HCT116 (cell line): ENCODE data around the gene ARL5A.

Experiments used
- ATF3 ChIP-seq: IDR thresholded peaks from 2 replicates; pipeline ENCODE4 v1.6.1; 2012
- EZH2phosphoT487 ChIP-seq: fragments of 200-600 bp; IDR thresholded peaks from 2 replicates; pipeline ENCODE4 v1.6.1; 2018; ENCODE audit warnings: antibody characterized with exemption, borderline replicate concordance
- JUND ChIP-seq: IDR thresholded peaks from 2 replicates; pipeline ENCODE4 v1.6.1; 2012
- MAX ChIP-seq: IDR thresholded peaks from 2 replicates; pipeline ENCODE4 v1.6.1; 2012
- POLR2A ChIP-seq: IDR thresholded peaks from 2 replicates; pipeline ENCODE4 v1.7.0; 2011; ENCODE audit warnings: borderline replicate concordance; ENCODE audit not compliant: insufficient read depth, insufficient read length; ENCODE audit errors: extremely low read depth
- SP1 ChIP-seq: IDR thresholded peaks from 2 replicates; pipeline ENCODE4 v1.6.1; 2012; ENCODE audit warnings: low read depth
- TCF7L2 ChIP-seq: IDR thresholded peaks from 2 replicates; pipeline ENCODE4 v1.7.0; 2011; ENCODE audit warnings: borderline replicate concordance, inconsistent platforms; ENCODE audit not compliant: insufficient read depth, insufficient read length; ENCODE audit errors: extremely low read depth
- ZNF274 ChIP-seq: fragments of 200-500 bp; sonication (Bioruptor generic); IDR thresholded peaks from 2 replicates; pipeline ENCODE4 v1.6.1; 2014; ENCODE audit warnings: mild to moderate bottlenecking, low read depth, low read length, inconsistent platforms
- TF ChIP-seq, protein P1 (sequence below), 3 experiments: fragments of 200-600 bp in 1 of 3; sonication (generic) in 1 of 3; IDR thresholded peaks in 2 of 3; conservative IDR thresholded peaks in 1 of 3; 2 replicates each; pipeline ENCODE4 v1.5.1; 2012 to 2017; ENCODE audit warnings: low read depth in 2 of 3, low read length in 2 of 3, antibody characterized with exemption in 1 of 3, borderline replicate concordance in 1 of 3, control low read depth in 1 of 3, mild to moderate bottlenecking in 1 of 3, mixed read lengths in 1 of 3, mixed run types in 1 of 3, moderate library complexity in 1 of 3; ENCODE audit not compliant: insufficient read depth in 1 of 3
- TF ChIP-seq, protein P2 (sequence below): IDR thresholded peaks from 2 replicates; pipeline ENCODE4 v1.6.1; 2011; ENCODE audit warnings: mild to moderate bottlenecking, low read length, moderate library complexity; ENCODE audit not compliant: insufficient replicate concordance; ENCODE audit errors: extremely low read depth

GRCh38 chr2:151803811-151804210 is 24.4 kb downstream of the ARL5A start:
- TF ChIP-seq TCF7L2 (no peak), ZNF274 (no peak), ATF3 (no peak), EZH2phosphoT487 (no peak), SP1 (no peak), POLR2A (no peak), MAX (no peak), JUND (no peak)
- TF ChIP-seq, protein P1, sequence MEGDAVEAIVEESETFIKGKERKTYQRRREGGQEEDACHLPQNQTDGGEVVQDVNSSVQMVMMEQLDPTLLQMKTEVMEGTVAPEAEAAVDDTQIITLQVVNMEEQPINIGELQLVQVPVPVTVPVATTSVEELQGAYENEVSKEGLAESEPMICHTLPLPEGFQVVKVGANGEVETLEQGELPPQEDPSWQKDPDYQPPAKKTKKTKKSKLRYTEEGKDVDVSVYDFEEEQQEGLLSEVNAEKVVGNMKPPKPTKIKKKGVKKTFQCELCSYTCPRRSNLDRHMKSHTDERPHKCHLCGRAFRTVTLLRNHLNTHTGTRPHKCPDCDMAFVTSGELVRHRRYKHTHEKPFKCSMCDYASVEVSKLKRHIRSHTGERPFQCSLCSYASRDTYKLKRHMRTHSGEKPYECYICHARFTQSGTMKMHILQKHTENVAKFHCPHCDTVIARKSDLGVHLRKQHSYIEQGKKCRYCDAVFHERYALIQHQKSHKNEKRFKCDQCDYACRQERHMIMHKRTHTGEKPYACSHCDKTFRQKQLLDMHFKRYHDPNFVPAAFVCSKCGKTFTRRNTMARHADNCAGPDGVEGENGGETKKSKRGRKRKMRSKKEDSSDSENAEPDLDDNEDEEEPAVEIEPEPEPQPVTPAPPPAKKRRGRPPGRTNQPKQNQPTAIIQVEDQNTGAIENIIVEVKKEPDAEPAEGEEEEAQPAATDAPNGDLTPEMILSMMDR (IDR thresholded peaks at IDR 0.05 in 2 of 3, conservative IDR thresholded peaks at IDR 0.05 in 1 of 3; ENCODE audit: borderline replicate concordance in 1 of 3, insufficient read depth in 1 of 3, low read depth in 2 of 3, low read length in 2 of 3), result no peak
- TF ChIP-seq, protein P2, sequence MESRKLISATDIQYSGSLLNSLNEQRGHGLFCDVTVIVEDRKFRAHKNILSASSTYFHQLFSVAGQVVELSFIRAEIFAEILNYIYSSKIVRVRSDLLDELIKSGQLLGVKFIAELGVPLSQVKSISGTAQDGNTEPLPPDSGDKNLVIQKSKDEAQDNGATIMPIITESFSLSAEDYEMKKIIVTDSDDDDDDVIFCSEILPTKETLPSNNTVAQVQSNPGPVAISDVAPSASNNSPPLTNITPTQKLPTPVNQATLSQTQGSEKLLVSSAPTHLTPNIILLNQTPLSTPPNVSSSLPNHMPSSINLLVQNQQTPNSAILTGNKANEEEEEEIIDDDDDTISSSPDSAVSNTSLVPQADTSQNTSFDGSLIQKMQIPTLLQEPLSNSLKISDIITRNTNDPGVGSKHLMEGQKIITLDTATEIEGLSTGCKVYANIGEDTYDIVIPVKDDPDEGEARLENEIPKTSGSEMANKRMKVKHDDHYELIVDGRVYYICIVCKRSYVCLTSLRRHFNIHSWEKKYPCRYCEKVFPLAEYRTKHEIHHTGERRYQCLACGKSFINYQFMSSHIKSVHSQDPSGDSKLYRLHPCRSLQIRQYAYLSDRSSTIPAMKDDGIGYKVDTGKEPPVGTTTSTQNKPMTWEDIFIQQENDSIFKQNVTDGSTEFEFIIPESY, result no peak
